ENCODE results near the gene ZNF197.

DNA sequence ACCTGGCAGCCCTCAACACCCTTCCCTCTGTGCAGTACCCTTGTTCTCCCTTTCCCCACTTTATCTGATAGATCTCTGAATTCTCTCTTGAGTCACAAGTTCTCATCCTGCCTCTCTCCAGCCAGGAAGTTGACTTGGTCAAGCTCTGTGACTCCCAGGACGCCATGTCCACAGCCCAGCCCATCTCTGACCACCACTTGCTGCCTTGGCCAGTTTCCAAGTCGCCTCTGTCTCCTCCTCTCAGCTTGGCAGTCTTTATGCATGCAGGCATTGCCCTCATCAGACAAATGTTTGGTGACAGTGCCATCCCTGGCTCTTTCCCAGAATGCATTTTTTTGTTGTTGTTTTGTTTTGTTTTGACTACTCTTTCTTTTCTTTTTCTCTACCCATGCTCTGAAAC, 49.4 kb downstream of the ZNF197 start:
- TF ChIP-seq, protein P1, sequence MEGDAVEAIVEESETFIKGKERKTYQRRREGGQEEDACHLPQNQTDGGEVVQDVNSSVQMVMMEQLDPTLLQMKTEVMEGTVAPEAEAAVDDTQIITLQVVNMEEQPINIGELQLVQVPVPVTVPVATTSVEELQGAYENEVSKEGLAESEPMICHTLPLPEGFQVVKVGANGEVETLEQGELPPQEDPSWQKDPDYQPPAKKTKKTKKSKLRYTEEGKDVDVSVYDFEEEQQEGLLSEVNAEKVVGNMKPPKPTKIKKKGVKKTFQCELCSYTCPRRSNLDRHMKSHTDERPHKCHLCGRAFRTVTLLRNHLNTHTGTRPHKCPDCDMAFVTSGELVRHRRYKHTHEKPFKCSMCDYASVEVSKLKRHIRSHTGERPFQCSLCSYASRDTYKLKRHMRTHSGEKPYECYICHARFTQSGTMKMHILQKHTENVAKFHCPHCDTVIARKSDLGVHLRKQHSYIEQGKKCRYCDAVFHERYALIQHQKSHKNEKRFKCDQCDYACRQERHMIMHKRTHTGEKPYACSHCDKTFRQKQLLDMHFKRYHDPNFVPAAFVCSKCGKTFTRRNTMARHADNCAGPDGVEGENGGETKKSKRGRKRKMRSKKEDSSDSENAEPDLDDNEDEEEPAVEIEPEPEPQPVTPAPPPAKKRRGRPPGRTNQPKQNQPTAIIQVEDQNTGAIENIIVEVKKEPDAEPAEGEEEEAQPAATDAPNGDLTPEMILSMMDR (IDR thresholded peaks at IDR 0.05 in 2 of 3, conservative IDR thresholded peaks at IDR 0.05 in 1 of 3; ENCODE audit: control insufficient read depth in 2 of 3, extremely low read depth in 1 of 3, insufficient read depth in 1 of 3, low read depth in 3 of 3, low read length in 3 of 3) = no peak
- TF ChIP-seq POLR2A (IDR thresholded peaks at IDR 0.05; ENCODE audit: low read depth, low read length) = no peak

All from GM12878 (cell line).